Fibroblast of lung (primary cell): ENCODE results near the gene GNB1L. TPM values are rescaled to one million over a fixed set of nuclear protein-coding genes. Genes with fewer than 3 reads are reported as not detected.

ENCODE experiments used
- DNase-seq, 2 donors: peaks; one replicate each; pipeline versions ENCODE4 v3.0.0 to v3.0.0-alpha.2; 2010; ENCODE audit warnings: low read depth in 2 of 2
- H2AFZ ChIP-seq: 2 replicates; pipeline ENCODE4 v1.5.1; 2012; ENCODE audit warnings: low read length, control low read depth, inconsistent platforms
- H3K27ac ChIP-seq: 2 replicates; pipeline ENCODE4 v1.5.1; 2011; ENCODE audit warnings: low read length, control low read depth; ENCODE audit not compliant: insufficient read depth
- H3K27me3 ChIP-seq: 2 replicates; pipeline ENCODE4 v1.5.1; 2011; ENCODE audit warnings: mild to moderate bottlenecking, low read length; ENCODE audit not compliant: control insufficient read depth, insufficient read depth
- H3K36me3 ChIP-seq: 2 replicates; pipeline ENCODE4 v1.5.1; 2011; ENCODE audit warnings: low read length; ENCODE audit not compliant: control insufficient read depth, insufficient read depth
- H3K4me1 ChIP-seq: 2 replicates; pipeline ENCODE4 v1.5.1; 2011; ENCODE audit warnings: low read length; ENCODE audit not compliant: control insufficient read depth, insufficient read depth; ENCODE audit errors: extremely low read depth
- H3K4me2 ChIP-seq: 2 replicates; pipeline ENCODE4 v1.5.1; 2011; ENCODE audit warnings: low read length, control low read depth; ENCODE audit not compliant: insufficient read depth; ENCODE audit errors: extremely low read depth
- H3K4me3 ChIP-seq, 4 experiments: fragments of 200-600 bp in 1 of 4; sonication (generic) in 1 of 4; replicated peaks in 1 of 4; 2 replicates each; pipeline ENCODE4 v1.5.1; 2011 to 2016; ENCODE audit warnings: low read length in 4 of 4, low read depth in 3 of 4, mild to moderate bottlenecking in 3 of 4, control low read depth in 2 of 4, inconsistent platforms in 1 of 4, mixed read lengths in 1 of 4; ENCODE audit not compliant: insufficient read depth in 1 of 4; ENCODE audit errors: control extremely low read depth in 1 of 4
- H3K79me2 ChIP-seq: 2 replicates; pipeline ENCODE4 v1.5.1; 2012; ENCODE audit warnings: mild to moderate bottlenecking, low read length, inconsistent platforms; ENCODE audit not compliant: control insufficient read depth, insufficient read depth
- H3K9ac ChIP-seq: 2 replicates; pipeline ENCODE4 v1.5.1; 2011; ENCODE audit warnings: mild to moderate bottlenecking, low read length, control low read depth; ENCODE audit not compliant: insufficient read depth
- H3K9me3 ChIP-seq: 2 replicates; pipeline ENCODE4 v1.5.1; 2012; ENCODE audit warnings: low read depth, low read length; ENCODE audit not compliant: control insufficient read depth, insufficient read depth
- H4K20me1 ChIP-seq: 2 replicates; pipeline ENCODE4 v1.5.1; 2011; ENCODE audit warnings: low read length; ENCODE audit not compliant: control insufficient read depth, insufficient read depth; ENCODE audit errors: extremely low read depth
- EZH2 ChIP-seq: IDR thresholded peaks from 2 replicates; pipeline ENCODE4 v1.5.1; 2012; ENCODE audit warnings: low read length, control low read depth, mild to moderate bottlenecking; ENCODE audit errors: missing control alignments
- polyA plus RNA-seq, 2 donors: library from polyadenylated mRNA; depleted of rRNA in 1 of 2; stranded (reverse) in 1 of 2; unstranded in 1 of 2; fragments of >200 nt; gene quantifications; 2 replicates each; pipeline ENCODE4 v1.2.1, GENCODE V29; 2011 to 2012; ENCODE audit warnings: missing spikeins in 1 of 2
- total RNA-seq: library from RNA; depleted of rRNA; stranded (reverse); fragments of >200 nt; gene quantifications from 2 replicates; pipeline ENCODE4 v1.2.1, GENCODE V29; 2014
- TF ChIP-seq, protein P1 (sequence below), 2 donors: IDR thresholded peaks in 1 of 2; conservative IDR thresholded peaks in 1 of 2; 1 replicate in 1 of 2; 2 replicates in 1 of 2; pipeline ENCODE4 v1.5.1; 2011 to 2012; ENCODE audit warnings: low read length in 2 of 2, control low read depth in 1 of 2, inconsistent platforms in 1 of 2, low read depth in 1 of 2, mild to moderate bottlenecking in 1 of 2

The GNB1L gene
- total and polyA plus RNA-seq, 2 donors (not counting 1 experiment from before 2014, with no cell fraction given), result 1.4 to 7.8 TPM

DNA sequence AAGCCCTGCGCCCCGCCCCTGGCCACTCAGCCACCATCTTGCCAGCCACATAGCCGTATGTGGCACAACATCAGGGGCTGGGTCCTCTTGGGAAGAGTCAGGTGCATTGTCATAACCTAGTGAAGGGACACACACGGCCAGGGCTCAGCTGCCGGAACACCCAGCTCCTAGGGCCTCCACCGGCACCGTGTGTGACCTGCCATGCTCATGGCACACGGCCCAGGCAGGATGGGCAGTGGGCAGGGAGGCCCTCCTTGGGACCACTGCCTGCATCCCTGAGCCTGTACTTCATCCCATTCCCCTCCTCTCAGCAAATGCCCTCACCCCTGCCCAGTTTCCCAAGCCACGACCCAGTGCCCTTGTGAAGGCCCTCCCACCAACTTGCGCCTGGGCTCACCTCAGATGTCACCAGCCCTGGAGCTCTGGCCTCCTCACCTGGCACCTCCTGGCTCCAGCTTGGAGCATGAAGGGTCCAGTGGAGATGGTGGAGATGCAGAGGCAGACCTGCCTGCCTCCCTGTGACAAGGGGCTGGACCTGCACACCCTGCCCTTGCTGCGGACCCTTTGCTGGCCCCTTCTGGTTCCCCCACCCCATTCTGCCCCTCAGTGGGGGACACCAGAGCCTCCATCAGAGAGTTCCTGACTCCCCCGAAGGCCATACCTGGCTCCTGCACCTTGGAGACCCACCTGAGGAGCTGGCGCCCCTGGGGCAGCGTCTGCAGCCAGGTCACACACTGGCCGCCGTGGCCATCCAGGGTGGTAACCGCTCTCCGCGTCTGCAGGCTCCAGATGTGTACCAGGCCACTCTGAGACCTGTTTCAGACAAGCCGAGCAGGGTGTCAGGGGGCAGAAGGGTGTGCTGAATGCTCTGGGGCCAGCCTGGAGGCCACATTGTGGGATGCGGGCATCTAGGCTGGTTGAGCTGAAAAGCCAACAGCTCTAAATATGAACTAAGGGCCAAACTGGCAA lies 34.5 kb downstream of the GNB1L start:
- Histone ChIP-seq H3K79me2 (no peaks in the 10 kb centered on the region), H3K27ac (no peak overlapping the region), H3K36me3 (peaks cover 2% of the 10 kb centered on the region), H3K4me3 (no peak overlapping the region), H3K27me3 (no peaks in the 10 kb centered on the region), H2AFZ (no peak overlapping the region), H4K20me1 (no peaks in the 10 kb centered on the region), H3K4me1 (no peaks in the 10 kb centered on the region), H3K9ac (no peak overlapping the region), H3K4me2 (no peak overlapping the region), H3K9me3 (no peaks in the 10 kb centered on the region)
- no peak for DNase-seq
- TF ChIP-seq, protein P1, sequence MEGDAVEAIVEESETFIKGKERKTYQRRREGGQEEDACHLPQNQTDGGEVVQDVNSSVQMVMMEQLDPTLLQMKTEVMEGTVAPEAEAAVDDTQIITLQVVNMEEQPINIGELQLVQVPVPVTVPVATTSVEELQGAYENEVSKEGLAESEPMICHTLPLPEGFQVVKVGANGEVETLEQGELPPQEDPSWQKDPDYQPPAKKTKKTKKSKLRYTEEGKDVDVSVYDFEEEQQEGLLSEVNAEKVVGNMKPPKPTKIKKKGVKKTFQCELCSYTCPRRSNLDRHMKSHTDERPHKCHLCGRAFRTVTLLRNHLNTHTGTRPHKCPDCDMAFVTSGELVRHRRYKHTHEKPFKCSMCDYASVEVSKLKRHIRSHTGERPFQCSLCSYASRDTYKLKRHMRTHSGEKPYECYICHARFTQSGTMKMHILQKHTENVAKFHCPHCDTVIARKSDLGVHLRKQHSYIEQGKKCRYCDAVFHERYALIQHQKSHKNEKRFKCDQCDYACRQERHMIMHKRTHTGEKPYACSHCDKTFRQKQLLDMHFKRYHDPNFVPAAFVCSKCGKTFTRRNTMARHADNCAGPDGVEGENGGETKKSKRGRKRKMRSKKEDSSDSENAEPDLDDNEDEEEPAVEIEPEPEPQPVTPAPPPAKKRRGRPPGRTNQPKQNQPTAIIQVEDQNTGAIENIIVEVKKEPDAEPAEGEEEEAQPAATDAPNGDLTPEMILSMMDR (conservative IDR thresholded peaks at IDR 0.05 in 1 of 2, IDR thresholded peaks at IDR 0.05 in 1 of 2; ENCODE audit: low read depth in 1 of 2, low read length in 2 of 2), result no peak
- TF ChIP-seq EZH2, result no peak

DNA sequence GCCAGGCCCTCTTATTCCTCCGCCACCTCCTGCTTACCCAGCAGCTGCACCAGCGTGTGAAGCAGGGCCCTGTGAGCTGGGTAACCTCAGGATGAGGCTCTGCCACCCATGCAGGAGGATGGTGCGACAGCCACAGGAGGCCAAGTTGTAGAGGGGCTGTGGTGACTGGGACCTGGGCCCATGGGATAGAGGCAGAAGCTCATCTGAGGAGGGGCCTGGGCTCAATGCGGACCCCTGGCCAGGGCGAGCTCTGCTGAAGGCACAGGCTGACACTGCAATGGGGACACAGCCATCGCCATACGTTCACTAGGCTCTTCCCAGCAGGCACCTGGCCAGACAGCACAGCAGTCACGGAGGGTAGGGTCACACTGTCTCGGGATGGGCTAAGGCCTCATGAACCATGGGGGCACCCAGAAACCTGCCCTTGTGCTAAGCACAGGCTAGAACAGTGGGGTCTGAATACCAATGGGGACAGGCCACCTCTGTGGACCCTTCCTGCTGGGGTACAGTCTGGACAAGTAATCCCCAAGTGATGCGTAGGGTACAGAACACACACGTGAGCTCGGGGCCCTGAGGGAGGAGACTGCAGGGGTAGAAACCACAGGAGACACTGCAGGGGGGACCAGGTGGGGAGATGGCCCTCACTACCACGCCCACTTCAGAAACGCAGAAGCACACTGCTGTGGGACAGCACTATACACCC lies 35.3 kb downstream of the GNB1L start:
- no peak overlapping the region for H3K4me2 ChIP-seq
- no peak overlapping the region for H2AFZ ChIP-seq
- no peak for TF ChIP-seq EZH2
- H3K9me3 ChIP-seq, result no peaks in the 10 kb centered on the region
- H3K79me2 ChIP-seq, result no peaks in the 10 kb centered on the region
- H3K4me3 ChIP-seq, result no peak overlapping the region
- no peaks in the 10 kb centered on the region for H3K4me1 ChIP-seq
- H3K36me3 ChIP-seq, result peaks cover under 1% of the 10 kb centered on the region
- H4K20me1 ChIP-seq, result no peaks in the 10 kb centered on the region
- no peaks in the 10 kb centered on the region for H3K27me3 ChIP-seq
- H3K27ac ChIP-seq, result no peak overlapping the region
- H3K9ac ChIP-seq, result no peak overlapping the region
- DNase-seq, result no peak

GRCh38 chr22:19818324-19819207 lies 36.1 kb downstream of the GNB1L start:
- Histone ChIP-seq H3K9ac (no peak overlapping the region), H3K4me3 (no peak overlapping the region), H3K4me1 (no peaks in the 10 kb centered on the region), H3K27me3 (no peaks in the 10 kb centered on the region), H3K9me3 (no peaks in the 10 kb centered on the region), H3K27ac (no peak overlapping the region), H3K79me2 (no peaks in the 10 kb centered on the region), H3K36me3 (no peaks in the 10 kb centered on the region), H3K4me2 (no peak overlapping the region), H4K20me1 (no peaks in the 10 kb centered on the region), H2AFZ (no peak overlapping the region)
- no peak for DNase-seq
- TF ChIP-seq, protein P1 (conservative IDR thresholded peaks at IDR 0.05 in 1 of 2, IDR thresholded peaks at IDR 0.05 in 1 of 2; ENCODE audit: low read depth in 1 of 2, low read length in 2 of 2), result no peak
- no peak for TF ChIP-seq EZH2
